ENCODE results near the gene DDN. TPM values are rescaled to one million over a fixed set of nuclear protein-coding genes. Genes with fewer than 3 reads are reported as not detected.

Gene DDN
- total RNA-seq, 1 experiment from 2014 or later = 0.17 TPM

- Histone ChIP-seq H3K4me2 (no peak overlapping the region), H3K4me1 (replicated peaks; ENCODE audit: insufficient read depth) (peaks cover 13% of the 10 kb centered on the region), H3K27ac (no peak overlapping the region; the same call in 1 of the 2 replicates), H3K27me3 (ENCODE audit: insufficient read depth, low read depth) (no peaks in the 10 kb centered on the region), H2AFZ (no peak overlapping the region), H3K9me2 (ENCODE audit: insufficient read depth) (no peaks in the 10 kb centered on the region), H3K4me3 (no peak overlapping the region), H3K9me3 (ENCODE audit: insufficient read depth, low read depth) (no peaks in the 10 kb centered on the region), H3K79me2 (ENCODE audit: low read depth) (peaks cover 5% of the 10 kb centered on the region; the same call in 1 of the 2 replicates), H3K36me3 (ENCODE audit: low read depth) (0 out of 2 replicates have a peak, but pooled peaks cover 8% of the 10 kb centered on the region), H4K20me1 (ENCODE audit: insufficient read depth) (no peaks in the 10 kb centered on the region), H3F3A (ENCODE audit: insufficient read depth, low read depth) (peaks cover 13% of the 10 kb centered on the region)
- ChIA-PET POLR2A (ENCODE audit: unreplicated experiment) (no interaction called here), CTCF (no interaction called here)
- no TSS peak for BruUV-seq (replicated peaks)
- intact Hi-C loops (cut with micrococcal nuclease; ENCODE audit: unreplicated experiment) = no loop called here
- no peak for DNase-seq
- TF ChIP-seq CTCF (conservative IDR thresholded peaks at IDR 0.05) = no peak
- TF ChIP-seq EZH2 (IDR thresholded peaks at IDR 0.05; ENCODE audit: low read depth) = no peak
Observed at GRCh38 chr12:49010092-49010668, 11.0 kb upstream of the DDN start.

- BruUV-seq (replicated peaks) = no TSS peak
- H3K36me3 ChIP-seq (ENCODE audit: low read depth) = 0 out of 2 replicates have a peak, but pooled peaks cover 8% of the 10 kb centered on the region
- DNase-seq = no peak
Observed at GRCh38 chr12:49008943-49009342, 9.8 kb upstream of the DDN start.

GRCh38 chr12:49000346-49000745 is 1.2 kb upstream of the DDN start:
- Histone ChIP-seq H3K36me3 (ENCODE audit: low read depth) (no peaks in the 10 kb centered on the region), H3K4me2 (peak overlapping the region; percentile 91), H3K27ac (no peak overlapping the region), H2AFZ (no peak overlapping the region), H3K9me2 (ENCODE audit: insufficient read depth) (no peaks in the 10 kb centered on the region), H4K20me1 (ENCODE audit: insufficient read depth) (no peaks in the 10 kb centered on the region), H3K79me2 (ENCODE audit: low read depth) (no peaks in the 10 kb centered on the region), H3K27me3 (ENCODE audit: insufficient read depth, low read depth) (no peaks in the 10 kb centered on the region), H3K4me1 (replicated peaks; ENCODE audit: insufficient read depth) (peaks cover 14% of the 10 kb centered on the region), H3F3A (ENCODE audit: insufficient read depth, low read depth) (peaks cover 25% of the 10 kb centered on the region; the same call in 1 of the 2 replicates), H3K9me3 (ENCODE audit: insufficient read depth, low read depth) (no peaks in the 10 kb centered on the region), H3K4me3 (peak overlapping the region; percentile 61; the same call in 1 of the 2 replicates)
- POLR2A ChIA-PET (ENCODE audit: unreplicated experiment) = no interaction called here
- intact Hi-C loops (cut with micrococcal nuclease; ENCODE audit: unreplicated experiment) = loop anchor here (2.0 kb wide), 1 partner anchor 18 kb away; the partner anchor contains the start of gene PRKAG1
- CTCF ChIA-PET = interaction anchor here (1.1 kb wide), 1 partner anchor 147 kb away, joined by 5 read pairs; no protein-coding TSS in a partner anchor
- BruUV-seq (replicated peaks) = no TSS peak
- DNase-seq = no peak
- TF ChIP-seq CTCF (conservative IDR thresholded peaks at IDR 0.05) = no peak
- TF ChIP-seq EZH2 (IDR thresholded peaks at IDR 0.05; ENCODE audit: low read depth) = no peak

More at GRCh38 chr12:49008943-49009342, 9.8 kb upstream of the DDN start:
- POLR2A ChIA-PET (ENCODE audit: unreplicated experiment) = no interaction called here
- CTCF ChIA-PET = interaction anchor here (0.7 kb wide), 1 partner anchor 10 kb away, joined by 3 read pairs; no protein-coding TSS in a partner anchor
- Histone ChIP-seq H3K9me3 (ENCODE audit: insufficient read depth, low read depth) (no peaks in the 10 kb centered on the region), H3K4me3 (no peak overlapping the region), H3K4me2 (peak overlapping the region; percentile 35), H4K20me1 (ENCODE audit: insufficient read depth) (no peaks in the 10 kb centered on the region), H3K79me2 (ENCODE audit: low read depth) (no peaks in the 10 kb centered on the region), H3K9me2 (ENCODE audit: insufficient read depth) (no peaks in the 10 kb centered on the region), H3K4me1 (replicated peaks; ENCODE audit: insufficient read depth) (peaks cover 13% of the 10 kb centered on the region), H3F3A (ENCODE audit: insufficient read depth, low read depth) (peaks cover 13% of the 10 kb centered on the region), H2AFZ (no peak overlapping the region), H3K27ac (no peak overlapping the region), H3K27me3 (ENCODE audit: insufficient read depth, low read depth) (no peaks in the 10 kb centered on the region)
- intact Hi-C loops (cut with micrococcal nuclease; ENCODE audit: unreplicated experiment) = no loop called here
- no peak for TF ChIP-seq EZH2 (IDR thresholded peaks at IDR 0.05; ENCODE audit: low read depth)
- TF ChIP-seq CTCF (conservative IDR thresholded peaks at IDR 0.05) = no peak

All from PC-9 (cell line).